HEK293 (cell line): ENCODE data around the gene NKAPL.

Experiments
- CTCF ChIA-PET: fragments of 350-600 bp; formaldehyde crosslinking; extraction: SDS; loops from one replicate; lab custom pipeline; 2021; ENCODE audit warnings: antibody characterized with exemption; lab: Yijun Ruan, JAX
- POLR2A ChIA-PET: fragments of 300-600 bp; formaldehyde crosslinking; extraction: SDS; loops from one replicate; lab custom pipeline; 2020; ENCODE audit warnings: antibody characterized with exemption, inconsistent platforms; lab: Yijun Ruan, JAX
- H3K27ac ChIP-seq: fragments of 200-500 bp; sonication (Bioruptor generic); 2 replicates; pipeline ENCODE4 v1.5.1; 2014; ENCODE audit warnings: low read depth, low read length, control low read depth, inconsistent platforms; ENCODE audit errors: extremely low read depth
- H3K36me3 ChIP-seq, 2 experiments: fragments of 200-500 bp in 1 of 2; sonication (Bioruptor generic) in 1 of 2; 1 replicate in 1 of 2; 2 replicates in 1 of 2; pipeline ENCODE4 v1.5.1; 2014 to 2017; ENCODE audit warnings: inconsistent platforms in 2 of 2, low read length in 2 of 2; ENCODE audit not compliant: control insufficient read depth in 2 of 2, insufficient read depth in 1 of 2
- H3K4me1 ChIP-seq: fragments of 200-500 bp; sonication (Bioruptor generic); 2 replicates; pipeline ENCODE4 v1.5.1; 2014; ENCODE audit warnings: mild to moderate bottlenecking, low read length, inconsistent platforms; ENCODE audit not compliant: control insufficient read depth, insufficient read depth
- H3K4me3 ChIP-seq: 2 replicates; pipeline ENCODE4 v1.5.1; 2011; ENCODE audit warnings: low read depth, mild to moderate bottlenecking, control low read depth, low read length, moderate library complexity
- H3K9me3 ChIP-seq: fragments of 200-500 bp; sonication (Bioruptor generic); 2 replicates; pipeline ENCODE4 v1.5.1; 2014; ENCODE audit warnings: low read depth, low read length, inconsistent platforms; ENCODE audit not compliant: control insufficient read depth, insufficient read depth
- ATF2 ChIP-seq: fragments of 450-650 bp; formaldehyde crosslinking; IDR thresholded peaks from 2 replicates; pipeline ENCODE4 v1.5.1; 2016; ENCODE audit warnings: missing biosample characterization, missing genetic modification characterization, low read depth
- KLF17 ChIP-seq: fragments of 450-650 bp; formaldehyde crosslinking; IDR thresholded peaks from 2 replicates; pipeline ENCODE4 v1.5.1; 2016; ENCODE audit warnings: missing biosample characterization, missing genetic modification characterization
- KLF8 ChIP-seq: fragments of 450-650 bp; formaldehyde crosslinking; IDR thresholded peaks from 2 replicates; pipeline ENCODE4 v1.5.1; 2016; ENCODE audit warnings: missing biosample characterization, missing genetic modification characterization
- OSR2 ChIP-seq: fragments of 450-650 bp; formaldehyde crosslinking; IDR thresholded peaks from 2 replicates; pipeline ENCODE4 v1.5.1; 2016; ENCODE audit warnings: missing biosample characterization, missing genetic modification characterization
- PATZ1 ChIP-seq: fragments of 450-650 bp; formaldehyde crosslinking; IDR thresholded peaks from 2 replicates; pipeline ENCODE4 v1.5.1; 2016; ENCODE audit warnings: missing biosample characterization, missing genetic modification characterization
- RBAK ChIP-seq: fragments of 450-650 bp; formaldehyde crosslinking; IDR thresholded peaks from 2 replicates; pipeline ENCODE4 v1.5.1; 2016; ENCODE audit warnings: missing biosample characterization, missing genetic modification characterization
- REPIN1 ChIP-seq: fragments of 450-650 bp; formaldehyde crosslinking; IDR thresholded peaks from 2 replicates; pipeline ENCODE4 v1.5.1; 2017; ENCODE audit warnings: missing biosample characterization, missing genetic modification characterization, low read depth
- SP7 ChIP-seq: fragments of 450-650 bp; formaldehyde crosslinking; IDR thresholded peaks from 2 replicates; pipeline ENCODE4 v1.5.1; 2016; ENCODE audit warnings: missing biosample characterization, missing genetic modification characterization
- ZBTB6 ChIP-seq: fragments of 450-650 bp; formaldehyde crosslinking; IDR thresholded peaks from 2 replicates; pipeline ENCODE4 v1.5.1; 2017; ENCODE audit warnings: missing biosample characterization, missing genetic modification characterization
- ZFHX2 ChIP-seq: fragments of 450-650 bp; formaldehyde crosslinking; conservative IDR thresholded peaks from 2 replicates; pipeline ENCODE4 v1.5.1; 2016; ENCODE audit warnings: missing biosample characterization, missing genetic modification characterization
- ZNF138 ChIP-seq: fragments of 450-650 bp; formaldehyde crosslinking; IDR thresholded peaks from 2 replicates; pipeline ENCODE4 v1.5.1; 2016; ENCODE audit warnings: missing biosample characterization, missing genetic modification characterization, borderline replicate concordance
- ZNF148 ChIP-seq: fragments of 450-650 bp; formaldehyde crosslinking; IDR thresholded peaks from 2 replicates; pipeline ENCODE4 v1.5.0; 2017; ENCODE audit warnings: missing biosample characterization, missing genetic modification characterization, borderline replicate concordance
- ZNF184 ChIP-seq: fragments of 450-650 bp; IDR thresholded peaks from 2 replicates; pipeline ENCODE4 v1.5.1; 2018; ENCODE audit warnings: missing biosample characterization, mild to moderate bottlenecking, missing genetic modification characterization
- ZNF221 ChIP-seq: fragments of 450-650 bp; formaldehyde crosslinking; IDR thresholded peaks from 2 replicates; pipeline ENCODE4 v1.5.1; 2017; ENCODE audit warnings: missing biosample characterization, missing genetic modification characterization, borderline replicate concordance
- ZNF266 ChIP-seq: fragments of 450-650 bp; formaldehyde crosslinking; IDR thresholded peaks from 2 replicates; pipeline ENCODE4 v1.5.1; 2016; ENCODE audit warnings: missing biosample characterization, missing genetic modification characterization, low read depth
- ZNF280C ChIP-seq: fragments of 450-650 bp; formaldehyde crosslinking; IDR thresholded peaks from 2 replicates; pipeline ENCODE4 v1.5.1; 2016; ENCODE audit warnings: missing biosample characterization, missing genetic modification characterization
- ZNF449 ChIP-seq: fragments of 450-650 bp; formaldehyde crosslinking; IDR thresholded peaks from 2 replicates; pipeline ENCODE4 v1.5.1; 2017; ENCODE audit warnings: missing biosample characterization, mild to moderate bottlenecking, missing genetic modification characterization, moderate library complexity
- ZNF776 ChIP-seq: fragments of 450-650 bp; formaldehyde crosslinking; IDR thresholded peaks from 2 replicates; pipeline ENCODE4 v1.5.0; 2017; ENCODE audit warnings: missing biosample characterization, missing genetic modification characterization, borderline replicate concordance
- ZSCAN4 ChIP-seq: fragments of 450-650 bp; formaldehyde crosslinking; IDR thresholded peaks from 2 replicates; pipeline ENCODE4 v1.5.1; 2017; ENCODE audit warnings: missing biosample characterization, missing genetic modification characterization

NKAPL gene

GRCh38 chr6:28266563-28266961 is 7.5 kb downstream of the NKAPL start (continued):
- TF ChIP-seq ZSCAN4 (tag by site-specific recombination) = no peak
- no peak for TF ChIP-seq ZNF138 (tag by site-specific recombination)
- TF ChIP-seq ZNF266 (tag by site-specific recombination) = no peak
- no peak for TF ChIP-seq ZNF148 (tag by site-specific recombination)
- no peak for TF ChIP-seq ZNF776 (tag by site-specific recombination)
- TF ChIP-seq PATZ1 = no peak

GRCh38 chr6:28266962-28267694 is 8.0 kb downstream of the NKAPL start, which contains the start of gene ZSCAN26:
TSS of gene ZSCAN26 (plus strand) at chr6:28267143. CDS start at chr6:28271920, 4,777 bp downstream.
- peak within 1 kb of the TSS; percentile 77 for H3K27ac ChIP-seq
- H3K36me3 ChIP-seq = peaks cover 0 to 7% of the 10 kb centered on the region in 2 experiments; a peak in 1 of 3 replicates
- peak within 1 kb of the TSS; percentile 89 for H3K4me3 ChIP-seq
- no peaks in the 10 kb centered on the region for H3K9me3 ChIP-seq
- peaks cover 20% of the 10 kb centered on the region; the same call in 1 of the 2 replicates for H3K4me1 ChIP-seq
- CTCF ChIA-PET = interaction anchor here (0.6 to 3.3 kb wide), 8 partner anchors 12 to 1417 kb away, joined by 3 to 19 read pairs (median 4); partner anchors contain the start of gene PGBD1
- POLR2A ChIA-PET = interaction anchor here (0.6 to 3.4 kb wide), 28 partner anchors 8 to 429 kb away, joined by 3 to 62 read pairs (median 4); partner anchors contain the start of genes PGBD1, ZKSCAN3, ZKSCAN4 and ZKSCAN8
- TF ChIP-seq ATF2 = no peak; the same call in 1 of the 2 replicates
- no peak for TF ChIP-seq ZSCAN4 (tag by site-specific recombination)
- TF ChIP-seq OSR2 (tag by site-specific recombination) = no peak
- TF ChIP-seq ZBTB6 (tag by site-specific recombination) = peak; percentile 93
- no peak for TF ChIP-seq ZNF184 (tag by site-specific recombination)
- no peak for TF ChIP-seq ZNF280C (tag by site-specific recombination)
- TF ChIP-seq ZNF221 (tag by site-specific recombination) = no peak
- TF ChIP-seq REPIN1 = 0 out of 2 replicates have a peak, but pooled peaks have one; percentile 23
- peak; percentile 55 for TF ChIP-seq KLF17 (tag by site-specific recombination)
- TF ChIP-seq ZFHX2 = peak; percentile 51
- TF ChIP-seq ZNF449 (tag by site-specific recombination) = no peak
- peak; percentile 87 for TF ChIP-seq KLF8 (tag by site-specific recombination)
- no peak for TF ChIP-seq RBAK (tag by site-specific recombination)
- peak; percentile 87 for TF ChIP-seq SP7 (tag by site-specific recombination)
